GM12878 (cell line): ENCODE results near the gene ACTMAP.
A peak's percentile ranks its signal among the peaks of the same experiment; 100 is the strongest.

Source experiments
- CTCF ChIP-seq, 3 experiments: IDR thresholded peaks in 2 of 3; conservative IDR thresholded peaks in 1 of 3; 2 replicates each; pipeline ENCODE4 v1.5.1; 2011; ENCODE audit warnings: low read depth in 3 of 3, low read length in 3 of 3, mild to moderate bottlenecking in 3 of 3, control low read depth in 2 of 3, moderate library complexity in 2 of 3, inconsistent platforms in 1 of 3, mixed read lengths in 1 of 3; ENCODE audit not compliant: control insufficient read depth in 2 of 3, insufficient read depth in 1 of 3; ENCODE audit errors: extremely low read depth in 1 of 3
- EP300 ChIP-seq, 2 experiments: fragments of 150-350 bp in 1 of 2; IDR thresholded peaks; 2 replicates each; pipeline ENCODE4 v1.6.1; 2011 to 2012; ENCODE audit warnings: low read depth in 2 of 2, low read length in 2 of 2, borderline replicate concordance in 1 of 2, improper control_type of control experiment in 1 of 2, inconsistent platforms in 1 of 2; ENCODE audit not compliant: control insufficient read depth in 1 of 2
- ESRRA ChIP-seq: IDR thresholded peaks from 2 replicates; pipeline ENCODE4 v1.6.1; 2012; ENCODE audit warnings: mild to moderate bottlenecking, low read length, improper control_type of control experiment
- FOXM1 ChIP-seq: IDR thresholded peaks from 2 replicates; pipeline ENCODE4 v1.6.1; 2012; ENCODE audit warnings: low read depth, mild to moderate bottlenecking, inconsistent platforms, low read length, moderate library complexity
- NFYB ChIP-seq: IDR thresholded peaks from 2 replicates; pipeline ENCODE4 v1.6.1; 2011; ENCODE audit warnings: low read depth, mild to moderate bottlenecking, low read length, improper control_type of control experiment, moderate library complexity; ENCODE audit not compliant: insufficient read depth
- POLR2AphosphoS2 ChIP-seq: IDR thresholded peaks from 2 replicates; pipeline ENCODE4 v1.6.1; 2011; ENCODE audit warnings: low read depth, mild to moderate bottlenecking, low read length, improper control_type of control experiment, moderate library complexity
- SMAD1 ChIP-seq: fragments of 450-650 bp; IDR thresholded peaks from 2 replicates; pipeline ENCODE4 v1.6.1; 2018; ENCODE audit warnings: mild to moderate bottlenecking, low read depth; ENCODE audit not compliant: partially characterized antibody
- SREBF1 ChIP-seq: IDR thresholded peaks from 2 replicates; pipeline ENCODE4 v1.6.1; 2012; ENCODE audit warnings: mild to moderate bottlenecking, low read length
- TARDBP ChIP-seq: IDR thresholded peaks from 2 replicates; pipeline ENCODE4 v1.6.1; 2016; ENCODE audit warnings: borderline replicate concordance
- TF ChIP-seq, protein P1 (sequence below): IDR thresholded peaks from 2 replicates; pipeline ENCODE4 v1.6.1; 2012; ENCODE audit warnings: low read depth, low read length, improper control_type of control experiment

- 0 out of 2 replicates have a peak, but pooled peaks have one; percentile 64 for TF ChIP-seq POLR2AphosphoS2
- no peak for TF ChIP-seq CTCF (IDR thresholded peaks at IDR 0.05 in 2 of 3, conservative IDR thresholded peaks at IDR 0.05 in 1 of 3; ENCODE audit: control insufficient read depth in 2 of 3, extremely low read depth in 1 of 3, insufficient read depth in 1 of 3, low read depth in 3 of 3, low read length in 3 of 3)
- no peak for TF ChIP-seq NFYB
- TF ChIP-seq SREBF1 = no peak
- TF ChIP-seq, protein P1, sequence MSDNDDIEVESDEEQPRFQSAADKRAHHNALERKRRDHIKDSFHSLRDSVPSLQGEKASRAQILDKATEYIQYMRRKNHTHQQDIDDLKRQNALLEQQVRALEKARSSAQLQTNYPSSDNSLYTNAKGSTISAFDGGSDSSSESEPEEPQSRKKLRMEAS = peak; percentile 80; the same call in 1 of the 2 replicates
- no peak for TF ChIP-seq ESRRA
- TF ChIP-seq FOXM1 = no peak
- TF ChIP-seq TARDBP = no peak
- no peak for TF ChIP-seq SMAD1
- TF ChIP-seq EP300 (IDR thresholded peaks at IDR 0.05; ENCODE audit: borderline replicate concordance in 1 of 2, control insufficient read depth in 1 of 2, low read depth in 2 of 2, low read length in 2 of 2) = 0 out of 4 replicates have a peak, but pooled peaks of 1 of the 2 experiments have one; percentile 31
These were observed 48.6 kb upstream of the ACTMAP start, which contains the start of gene EGLN2 for GRCh38 chr19:40798683-40799557.
